Fibroblast of lung (primary cell): ENCODE data around the gene CDH12.

Source experiments
- CTCF ChIP-seq, 2 donors: IDR thresholded peaks in 1 of 2; conservative IDR thresholded peaks in 1 of 2; 1 replicate in 1 of 2; 2 replicates in 1 of 2; pipeline ENCODE4 v1.5.1; 2011 to 2012; ENCODE audit warnings: low read length in 2 of 2, control low read depth in 1 of 2, inconsistent platforms in 1 of 2, low read depth in 1 of 2, mild to moderate bottlenecking in 1 of 2
- EZH2 ChIP-seq: IDR thresholded peaks from 2 replicates; pipeline ENCODE4 v1.5.1; 2012; ENCODE audit warnings: low read length, control low read depth, mild to moderate bottlenecking; ENCODE audit errors: missing control alignments

- TF ChIP-seq EZH2 (no peak), CTCF (conservative IDR thresholded peaks at IDR 0.05 in 1 of 2, IDR thresholded peaks at IDR 0.05 in 1 of 2; ENCODE audit: low read depth in 1 of 2, low read length in 2 of 2) (no peak)
Measured at GRCh38 chr5:22835686-22836085, 17.5 kb downstream of the CDH12 start.
